Natural killer cell (primary cell): ENCODE data around the gene KLF16. TPM values are rescaled to one million over a fixed set of nuclear protein-coding genes. Genes with fewer than 3 reads are reported as not detected.

ENCODE experiments used
- ATAC-seq, 3 donors: fragments of 150-1000 bp in 2 of 3; fragments of 200-7000 bp in 1 of 3; cut with Tn5 transposase; 1 replicate in 1 of 3; 2 replicates in 2 of 3; pipeline ENCODE4 v1.10.0; 2021; ENCODE audit warnings: mild to moderate bottlenecking in 2 of 3, moderate library complexity in 2 of 3
- DNase-seq, 2 donors: peaks; one replicate each; pipeline versions ENCODE4 v3.0.0 to v3.0.0-alpha.2; 2013 to 2021; ENCODE audit warnings: mixed read lengths in 1 of 2
- H3K27ac ChIP-seq: one replicate; pipeline ENCODE4 v1.5.1; 2013; ENCODE audit warnings: mild to moderate bottlenecking, low read length
- H3K27me3 ChIP-seq: one replicate; pipeline ENCODE4 v1.6.1; 2013; ENCODE audit warnings: low read length; ENCODE audit not compliant: control insufficient read depth, insufficient read depth
- H3K36me3 ChIP-seq: one replicate; pipeline ENCODE4 v1.6.1; 2013; ENCODE audit warnings: low read length; ENCODE audit not compliant: control insufficient read depth, insufficient read depth
- H3K4me1 ChIP-seq: one replicate; pipeline ENCODE4 v1.6.1; 2013; ENCODE audit warnings: low read length; ENCODE audit not compliant: control insufficient read depth, insufficient read depth
- H3K4me3 ChIP-seq: one replicate; pipeline ENCODE4 v1.5.1; 2013; ENCODE audit warnings: low read length
- H3K9me3 ChIP-seq: one replicate; pipeline ENCODE4 v1.6.1; 2013; ENCODE audit warnings: low read length; ENCODE audit not compliant: control insufficient read depth, insufficient read depth
- H3K27ac Mint-ChIP-seq, 2 donors: one replicate each; pipeline ENCODE4 v1.8.0; 2022; ENCODE audit warnings: mild to moderate bottlenecking in 2 of 2, mixed read lengths in 2 of 2, moderate library complexity in 1 of 2
- H3K27me3 Mint-ChIP-seq, 2 donors: one replicate each; pipeline ENCODE4 v1.8.0; 2022; ENCODE audit warnings: low read depth in 2 of 2, mixed read lengths in 2 of 2
- H3K36me3 Mint-ChIP-seq: one replicate; pipeline ENCODE4 v1.8.0; 2022; ENCODE audit warnings: mixed read lengths
- H3K4me1 Mint-ChIP-seq, 2 donors: one replicate each; pipeline ENCODE4 v1.8.0; 2022; ENCODE audit warnings: mixed read lengths in 2 of 2
- H3K4me3 Mint-ChIP-seq: one replicate; pipeline ENCODE4 v1.8.0; 2022; ENCODE audit warnings: mild to moderate bottlenecking, moderate library complexity, mixed read lengths
- H3K9me3 Mint-ChIP-seq, 2 donors: one replicate each; pipeline ENCODE4 v1.8.0; 2022; ENCODE audit warnings: mixed read lengths in 2 of 2
- WGBS: methylation state at CpG from one replicate; pipeline ENCODE4 v1.1.7; 2013; ENCODE audit warnings: missing lambda C conversion rate; ENCODE audit not compliant: insufficient coverage; 5-methylcytosine and 5-hydroxymethylcytosine counted together
- intact Hi-C: fragments of 100-400 bp; cut with micrococcal nuclease; formaldehyde crosslinking; loops from one replicate; pipeline ENCODE4 v1.14.2; 2022
- total RNA-seq, 4 donors: library from RNA; stranded (reverse); fragments of 120-200 nt in 1 of 4; gene quantifications; one replicate each; pipeline versions ENCODE4 v1.2.3 to v1.2.4, GENCODE V29; 2013 to 2022
- TF ChIP-seq, protein P1 (sequence below): fragments of 200-600 bp; IDR thresholded peaks from one replicate; pipeline ENCODE4 v1.8.0; 2022; ENCODE audit warnings: antibody characterized with exemption

Gene KLF16
- total RNA-seq, 3 donors from 2014 or later (not counting 1 experiment from before 2014, with no cell fraction given) = 29.1 to 38.4 (median 34.8) TPM

GRCh38 chr19:1856698-1857603 is 6.4 kb downstream of the KLF16 start:
- H3K4me1 Mint-ChIP-seq = peaks cover 25 to 52% of the 10 kb centered on the region in 2 donors
- Histone ChIP-seq H3K27ac (peak overlapping the region; percentile 91), H3K9me3 (no peaks in the 10 kb centered on the region), H3K4me1 (peaks cover 96% of the 10 kb centered on the region), H3K36me3 (no peaks in the 10 kb centered on the region), H3K27me3 (no peaks in the 10 kb centered on the region), H3K4me3 (peak overlapping the region; percentile 48)
- intact Hi-C loops = no loop called here
- TF ChIP-seq, protein P1, sequence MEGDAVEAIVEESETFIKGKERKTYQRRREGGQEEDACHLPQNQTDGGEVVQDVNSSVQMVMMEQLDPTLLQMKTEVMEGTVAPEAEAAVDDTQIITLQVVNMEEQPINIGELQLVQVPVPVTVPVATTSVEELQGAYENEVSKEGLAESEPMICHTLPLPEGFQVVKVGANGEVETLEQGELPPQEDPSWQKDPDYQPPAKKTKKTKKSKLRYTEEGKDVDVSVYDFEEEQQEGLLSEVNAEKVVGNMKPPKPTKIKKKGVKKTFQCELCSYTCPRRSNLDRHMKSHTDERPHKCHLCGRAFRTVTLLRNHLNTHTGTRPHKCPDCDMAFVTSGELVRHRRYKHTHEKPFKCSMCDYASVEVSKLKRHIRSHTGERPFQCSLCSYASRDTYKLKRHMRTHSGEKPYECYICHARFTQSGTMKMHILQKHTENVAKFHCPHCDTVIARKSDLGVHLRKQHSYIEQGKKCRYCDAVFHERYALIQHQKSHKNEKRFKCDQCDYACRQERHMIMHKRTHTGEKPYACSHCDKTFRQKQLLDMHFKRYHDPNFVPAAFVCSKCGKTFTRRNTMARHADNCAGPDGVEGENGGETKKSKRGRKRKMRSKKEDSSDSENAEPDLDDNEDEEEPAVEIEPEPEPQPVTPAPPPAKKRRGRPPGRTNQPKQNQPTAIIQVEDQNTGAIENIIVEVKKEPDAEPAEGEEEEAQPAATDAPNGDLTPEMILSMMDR = no peak
- no peaks in the 10 kb centered on the region for H3K9me3 Mint-ChIP-seq
- ATAC-seq (peak; percentile 4 to 18 (median 7)), DNase-seq (peak in 1 of 2 donors; percentile 63)
- peak overlapping the region; percentile 84 for H3K4me3 Mint-ChIP-seq
- H3K27me3 Mint-ChIP-seq = no peaks in the 10 kb centered on the region
- WGBS = under 1% methylated on average over 71 of the region's 73 CpGs
- peak overlapping the region; percentile 82 to 88 for H3K27ac Mint-ChIP-seq
- H3K36me3 Mint-ChIP-seq = no peaks in the 10 kb centered on the region

- intact Hi-C loops = no loop called here
- Mint-ChIP-seq H3K27ac (peak overlapping the region; percentile 82 to 88), H3K4me1 (peaks cover 19 to 46% of the 10 kb centered on the region in 2 donors), H3K27me3 (no peaks in the 10 kb centered on the region), H3K36me3 (no peaks in the 10 kb centered on the region), H3K4me3 (peak overlapping the region; percentile 84), H3K9me3 (no peaks in the 10 kb centered on the region)
- Histone ChIP-seq H3K4me1 (peaks cover 95% of the 10 kb centered on the region), H3K9me3 (no peaks in the 10 kb centered on the region), H3K4me3 (peak overlapping the region; percentile 48), H3K36me3 (no peaks in the 10 kb centered on the region), H3K27ac (peak overlapping the region; percentile 91), H3K27me3 (no peaks in the 10 kb centered on the region)
- DNase-seq (peak in 1 of 2 donors; percentile 37), ATAC-seq (no peak)
- TF ChIP-seq, protein P1 = no peak
- 6% methylated on average over 6 of the region's 6 CpGs for WGBS
Observed at GRCh38 chr19:1856345-1856697, 7.1 kb downstream of the KLF16 start.

- Mint-ChIP-seq H3K4me3 (peak overlapping the region; percentile 84), H3K4me1 (peaks cover 17 to 47% of the 10 kb centered on the region in 2 donors), H3K27ac (peak overlapping the region; percentile 82 to 88), H3K9me3 (no peaks in the 10 kb centered on the region), H3K27me3 (no peaks in the 10 kb centered on the region), H3K36me3 (no peaks in the 10 kb centered on the region)
- peak overlapping the region; percentile 91 for H3K27ac ChIP-seq
- no peaks in the 10 kb centered on the region for H3K27me3 ChIP-seq
- ATAC-seq (peak; percentile 7 to 21 (median 15)), DNase-seq (peak in 1 of 2 donors; percentile 59)
- H3K4me3 ChIP-seq = peak overlapping the region; percentile 48
- 6% methylated on average over 13 of the region's 13 CpGs for WGBS
- intact Hi-C loops = no loop called here
- peaks cover 94% of the 10 kb centered on the region for H3K4me1 ChIP-seq
- H3K36me3 ChIP-seq = no peaks in the 10 kb centered on the region
- TF ChIP-seq, protein P1 = no peak
- H3K9me3 ChIP-seq = no peaks in the 10 kb centered on the region
Observed at GRCh38 chr19:1855828-1856255, 7.5 kb downstream of the KLF16 start.
